CD8-positive, alpha-beta memory T cell (primary cell): ENCODE data around the gene BCAR3. TPM values are rescaled to one million over a fixed set of nuclear protein-coding genes. Genes with fewer than 3 reads are reported as not detected.
A peak's percentile ranks its signal among the peaks of the same experiment; 100 is the strongest.

Source experiments
- CTCF ChIA-PET: fragments of 350-600 bp; sonication (Branson Sonifier 250); formaldehyde crosslinking; loops from one replicate; lab custom pipeline; 2021; ENCODE audit warnings: antibody characterized with exemption; lab: Charles Lee
- POLR2A ChIA-PET: fragments of 350-600 bp; sonication (Branson Sonifier 250); formaldehyde crosslinking; loops from one replicate; lab custom pipeline; 2021; ENCODE audit warnings: antibody characterized with exemption; lab: Charles Lee
- DNase-seq, 5 donors: peaks; one replicate each; pipeline versions ENCODE4 v3.0.0 to v3.0.0-alpha.2; 2020 to 2022; ENCODE audit warnings: mixed read lengths in 1 of 5
- H3K27ac ChIP-seq: one replicate; pipeline ENCODE4 v1.7.0; 2013; ENCODE audit warnings: low read depth, mild to moderate bottlenecking, low read length, moderate library complexity
- H3K27me3 ChIP-seq: 2 replicates; pipeline ENCODE4 v1.7.0; 2013; ENCODE audit warnings: low read length, mild to moderate bottlenecking; ENCODE audit not compliant: insufficient read depth, poor library complexity, severe bottlenecking
- H3K36me3 ChIP-seq: 2 replicates; pipeline ENCODE4 v1.7.0; 2013; ENCODE audit warnings: mild to moderate bottlenecking, low read length, moderate library complexity; ENCODE audit not compliant: insufficient read depth
- H3K4me1 ChIP-seq: 2 replicates; pipeline ENCODE4 v1.7.0; 2013; ENCODE audit warnings: mild to moderate bottlenecking, low read length, moderate library complexity; ENCODE audit not compliant: insufficient read depth
- H3K4me3 ChIP-seq: 2 replicates; pipeline ENCODE4 v1.7.0; 2013; ENCODE audit warnings: mild to moderate bottlenecking, low read length
- H3K9me3 ChIP-seq: 2 replicates; pipeline ENCODE4 v1.7.0; 2013; ENCODE audit warnings: mild to moderate bottlenecking, low read length
- H3K27ac Mint-ChIP-seq, 8 donors: one replicate each; pipeline ENCODE4 v1.8.0; 2020 to 2021; ENCODE audit warnings: mixed read lengths in 8 of 8, mild to moderate bottlenecking in 6 of 8, inconsistent platforms in 3 of 8, moderate library complexity in 3 of 8
- H3K27me3 Mint-ChIP-seq, 2 donors: one replicate each; pipeline ENCODE4 v1.8.0; 2020 to 2021; ENCODE audit warnings: mixed read lengths in 2 of 2, mild to moderate bottlenecking in 1 of 2, moderate library complexity in 1 of 2
- H3K36me3 Mint-ChIP-seq, 3 donors: one replicate each; pipeline ENCODE4 v1.8.0; 2020 to 2021; ENCODE audit warnings: mixed read lengths in 3 of 3, inconsistent platforms in 1 of 3, mild to moderate bottlenecking in 1 of 3
- H3K4me1 Mint-ChIP-seq, 3 donors: one replicate each; pipeline ENCODE4 v1.8.0; 2020 to 2021; ENCODE audit warnings: mixed read lengths in 3 of 3, inconsistent platforms in 1 of 3, mild to moderate bottlenecking in 1 of 3
- H3K4me3 Mint-ChIP-seq, 7 donors: one replicate each; pipeline ENCODE4 v1.8.0; 2020 to 2021; ENCODE audit warnings: mixed read lengths in 7 of 7, mild to moderate bottlenecking in 6 of 7, moderate library complexity in 4 of 7, inconsistent platforms in 2 of 7
- H3K9me3 Mint-ChIP-seq, 5 donors: one replicate each; pipeline ENCODE4 v1.8.0; 2020 to 2022; ENCODE audit warnings: mixed read lengths in 5 of 5, mild to moderate bottlenecking in 3 of 5, moderate library complexity in 2 of 5, inconsistent platforms in 1 of 5
- polyA plus RNA-seq: library from polyadenylated mRNA; unstranded; fragments of 300-500 nt; fragmentation: Illumina TruSeq; gene quantifications from one replicate; pipeline ENCODE4 v1.2.3, GENCODE V29; 2021
- total RNA-seq, 2 experiments: library from RNA; stranded (reverse); gene quantifications; one replicate each; pipeline ENCODE4 v1.2.3, GENCODE V29; 2021

BCAR3 gene
- total and polyA plus RNA-seq, 3 experiments from 2014 or later: 0.32 to 0.77 (median 0.62) TPM

GRCh38 chr1:93625582-93626327, 55.9 kb downstream of the BCAR3 start:
- Mint-ChIP-seq H3K4me1 (no peaks in the 10 kb centered on the region), H3K9me3 (no peaks in the 10 kb centered on the region), H3K27me3 (peaks cover 4 to 5% of the 10 kb centered on the region in 2 donors), H3K27ac (peak overlapping the region in 1 of 8 donors; percentile 23), H3K36me3 (no peaks in the 10 kb centered on the region), H3K4me3 (no peak overlapping the region)
- Histone ChIP-seq H3K27me3 (no peaks in the 10 kb centered on the region), H3K9me3 (no peaks in the 10 kb centered on the region), H3K4me1 (no peaks in the 10 kb centered on the region), H3K27ac (no peak overlapping the region), H3K4me3 (no peak overlapping the region), H3K36me3 (no peaks in the 10 kb centered on the region)
- DNase-seq: no peak
- CTCF ChIA-PET: interaction anchor here (1.1 to 2.0 kb wide), 3 partner anchors 192 to 220 kb away, joined by 3 to 7 read pairs (median 3); no protein-coding TSS in a partner anchor
- POLR2A ChIA-PET: no interaction called here

- H3K27ac ChIP-seq: no peak overlapping the region
- no peaks in the 10 kb centered on the region for H3K4me1 Mint-ChIP-seq
- H3K27me3 ChIP-seq: no peaks in the 10 kb centered on the region
- H3K36me3 Mint-ChIP-seq: no peaks in the 10 kb centered on the region
- H3K4me1 ChIP-seq: no peaks in the 10 kb centered on the region
- H3K9me3 ChIP-seq: no peaks in the 10 kb centered on the region
- no peak overlapping the region for H3K4me3 ChIP-seq
- peaks cover 4 to 5% of the 10 kb centered on the region in 2 donors for H3K27me3 Mint-ChIP-seq
- CTCF ChIA-PET: interaction anchor here (0.9 kb wide), 1 partner anchor 221 kb away, joined by 3 read pairs; no protein-coding TSS in a partner anchor
- POLR2A ChIA-PET: no interaction called here
- no peaks in the 10 kb centered on the region for H3K36me3 ChIP-seq
- H3K4me3 Mint-ChIP-seq: no peak overlapping the region
- no peak for DNase-seq
- no peaks in the 10 kb centered on the region for H3K9me3 Mint-ChIP-seq
- H3K27ac Mint-ChIP-seq: no peak overlapping the region
These were observed 57.8 kb downstream of the BCAR3 start for GRCh38 chr1:93623875-93624274.

- no peak for DNase-seq
- H3K27ac ChIP-seq: no peak overlapping the region
- H3K27ac Mint-ChIP-seq: peak overlapping the region in 1 of 8 donors; percentile 48
- H3K4me1 ChIP-seq: no peaks in the 10 kb centered on the region
- peaks cover 1 to 5% of the 10 kb centered on the region in 2 donors for H3K27me3 Mint-ChIP-seq
- no peak overlapping the region for H3K4me3 Mint-ChIP-seq
- no peaks in the 10 kb centered on the region for H3K9me3 ChIP-seq
- POLR2A ChIA-PET: no interaction called here
- no peaks in the 10 kb centered on the region for H3K4me1 Mint-ChIP-seq
- no peaks in the 10 kb centered on the region for H3K36me3 ChIP-seq
- H3K4me3 ChIP-seq: no peak overlapping the region
- no peaks in the 10 kb centered on the region for H3K36me3 Mint-ChIP-seq
- no peaks in the 10 kb centered on the region for H3K9me3 Mint-ChIP-seq
- CTCF ChIA-PET: interaction anchor here (0.9 kb wide), 1 partner anchor 221 kb away, joined by 3 read pairs; no protein-coding TSS in a partner anchor
- no peaks in the 10 kb centered on the region for H3K27me3 ChIP-seq
These were observed 58.2 kb downstream of the BCAR3 start for GRCh38 chr1:93623436-93623835.

- no peak overlapping the region for H3K4me3 Mint-ChIP-seq
- H3K9me3 Mint-ChIP-seq: no peaks in the 10 kb centered on the region
- ChIA-PET POLR2A (no interaction called here), CTCF (interaction anchor here (1.7 kb wide), 1 partner anchor 8 kb away, joined by 13 read pairs; no protein-coding TSS in a partner anchor)
- no peaks in the 10 kb centered on the region for H3K9me3 ChIP-seq
- H3K4me1 ChIP-seq: no peaks in the 10 kb centered on the region
- DNase-seq: no peak
- no peaks in the 10 kb centered on the region for H3K36me3 Mint-ChIP-seq
- no peak overlapping the region for H3K4me3 ChIP-seq
- H3K27ac Mint-ChIP-seq: no peak overlapping the region
- H3K27me3 Mint-ChIP-seq: peaks cover 1 to 5% of the 10 kb centered on the region in 2 donors
- H3K27me3 ChIP-seq: no peaks in the 10 kb centered on the region
- no peaks in the 10 kb centered on the region for H3K36me3 ChIP-seq
- H3K4me1 Mint-ChIP-seq: peaks cover 0 to 5% (median 5%) of the 10 kb centered on the region in 3 donors
- H3K27ac ChIP-seq: no peak overlapping the region
These were observed 60.4 kb downstream of the BCAR3 start for GRCh38 chr1:93621246-93621645.

GRCh38 chr1:93620841-93621210, 60.8 kb downstream of the BCAR3 start:
- CTCF ChIA-PET: interaction anchor here (1.7 kb wide), 1 partner anchor 8 kb away, joined by 13 read pairs; no protein-coding TSS in a partner anchor
- Mint-ChIP-seq H3K9me3 (no peaks in the 10 kb centered on the region), H3K4me1 (peaks cover 2 to 9% (median 9%) of the 10 kb centered on the region in 3 donors), H3K36me3 (no peaks in the 10 kb centered on the region), H3K27ac (peak overlapping the region in 2 of 8 donors; percentile 58 to 74), H3K4me3 (no peak overlapping the region), H3K27me3 (peaks cover 1 to 5% of the 10 kb centered on the region in 2 donors)
- Histone ChIP-seq H3K27ac (no peak overlapping the region), H3K36me3 (no peaks in the 10 kb centered on the region), H3K27me3 (no peaks in the 10 kb centered on the region), H3K9me3 (no peaks in the 10 kb centered on the region), H3K4me3 (no peak overlapping the region), H3K4me1 (peaks cover under 1% of the 10 kb centered on the region)
- POLR2A ChIA-PET: no interaction called here
- no peak for DNase-seq

GRCh38 chr1:93620172-93620840, 61.3 kb downstream of the BCAR3 start:
- POLR2A ChIA-PET: no interaction called here
- peak overlapping the region in 2 of 8 donors; percentile 58 to 74 for H3K27ac Mint-ChIP-seq

GRCh38 chr1:93619507-93620171, 62.0 kb downstream of the BCAR3 start:
- H3K4me3 Mint-ChIP-seq: no peak overlapping the region
- no peak overlapping the region for H3K4me3 ChIP-seq
- H3K9me3 Mint-ChIP-seq: no peaks in the 10 kb centered on the region
- peaks cover 14 to 21% (median 21%) of the 10 kb centered on the region in 3 donors for H3K4me1 Mint-ChIP-seq
- no peaks in the 10 kb centered on the region for H3K27me3 ChIP-seq
- H3K27me3 Mint-ChIP-seq: peaks cover 1 to 5% of the 10 kb centered on the region in 2 donors
- no peaks in the 10 kb centered on the region for H3K9me3 ChIP-seq
- no peak overlapping the region for H3K27ac ChIP-seq
- no peaks in the 10 kb centered on the region for H3K36me3 ChIP-seq
- H3K4me1 ChIP-seq: peaks cover 8% of the 10 kb centered on the region
- peak overlapping the region in 1 of 8 donors; percentile 25 for H3K27ac Mint-ChIP-seq
- no peaks in the 10 kb centered on the region for H3K36me3 Mint-ChIP-seq
- no peak for DNase-seq
- ChIA-PET CTCF (interaction anchor here (0.8 to 1.7 kb wide), 3 partner anchors 9 to 225 kb away, joined by 3 to 13 read pairs (median 4); no protein-coding TSS in a partner anchor), POLR2A (no interaction called here)

More at GRCh38 chr1:93620172-93620840, 61.3 kb downstream of the BCAR3 start:
- CTCF ChIA-PET: interaction anchor here (0.8 to 1.7 kb wide), 2 partner anchors 9 to 224 kb away, joined by 3 to 13 read pairs; no protein-coding TSS in a partner anchor
- no peaks in the 10 kb centered on the region for H3K36me3 ChIP-seq
- peaks cover 6% of the 10 kb centered on the region for H3K4me1 ChIP-seq
- no peaks in the 10 kb centered on the region for H3K9me3 ChIP-seq
- Mint-ChIP-seq H3K9me3 (no peaks in the 10 kb centered on the region), H3K4me3 (no peak overlapping the region), H3K27me3 (peaks cover 1 to 5% of the 10 kb centered on the region in 2 donors), H3K36me3 (no peaks in the 10 kb centered on the region), H3K4me1 (peaks cover 7 to 14% (median 14%) of the 10 kb centered on the region in 3 donors)
- H3K27ac ChIP-seq: no peak overlapping the region
- no peak overlapping the region for H3K4me3 ChIP-seq
- no peaks in the 10 kb centered on the region for H3K27me3 ChIP-seq
- no peak for DNase-seq
